ENCODE measurements around the gene G6PC3.

G6PC3 gene

GRCh38 chr17:44123356-44124117 is 53.0 kb downstream of the G6PC3 start, which contains the start of gene HDAC5:
Gene HDAC5 (minus strand): TSS chr17:44123641. CDS start chr17:44117515, 6,126 bp downstream.
- DNase-seq (ENCODE audit: low read depth), result peak; percentile 93

- no peak for DNase-seq (ENCODE audit: low read depth)
These were observed 53.5 kb downstream of the G6PC3 start for GRCh38 chr17:44124118-44124438.
